Measurements from ENCODE around the gene PHACTR4.

The PHACTR4 gene

GRCh38 chr1:28436211-28436769 is 66.8 kb downstream of the PHACTR4 start:
- Histone ChIP-seq H2BK120ac (ENCODE audit: low read depth, low read length) (no peak overlapping the region), H3K79me2 (ENCODE audit: control insufficient read depth, insufficient read depth, low read length) (no peaks in the 10 kb centered on the region), H3K27me3 (ENCODE audit: insufficient read depth, low read length, poor library complexity) (no peaks in the 10 kb centered on the region), H3K27ac (ENCODE audit: low read depth, low read length) (no peak overlapping the region), H3K4me3 (ENCODE audit: low read length) (no peak overlapping the region), H3K18ac (ENCODE audit: low read length) (no peak overlapping the region), H3K23ac (ENCODE audit: low read length) (no peak overlapping the region), H2BK5ac (ENCODE audit: low read length) (no peak overlapping the region), H3K79me1 (ENCODE audit: low read length) (peaks cover 4% of the 10 kb centered on the region), H4K8ac (ENCODE audit: low read depth, low read length) (no peak overlapping the region), H3K4ac (ENCODE audit: low read depth, low read length) (no peak overlapping the region), H2BK15ac (replicated peaks; ENCODE audit: low read depth) (no peak overlapping the region), H3K9ac (ENCODE audit: low read length) (no peak overlapping the region), H3K36me3 (ENCODE audit: control insufficient read depth, insufficient read depth, low read length) (no peaks in the 10 kb centered on the region), H2AK5ac (ENCODE audit: low read length) (no peak overlapping the region), H3K4me1 (ENCODE audit: control insufficient read depth, low read depth, low read length) (peaks cover 6% of the 10 kb centered on the region), H3K4me2 (ENCODE audit: low read length) (no peak overlapping the region), H4K5ac (ENCODE audit: low read length) (no peak overlapping the region), H3K56ac (ENCODE audit: low read length) (no peak overlapping the region)
- DNase-seq: no peak
- no CpG with 5 or more reads among the region's 2 CpGs for WGBS (ENCODE audit: extremely low coverage, insufficient coverage, low lambda C conversion rate)

- no peak overlapping the region for H3K4me3 ChIP-seq (ENCODE audit: low read length)
Observed at GRCh38 chr1:28437264-28437923, 67.9 kb downstream of the PHACTR4 start.

GRCh38 chr1:28437924-28438699 is 68.6 kb downstream of the PHACTR4 start:
- Histone ChIP-seq H3K4me2 (ENCODE audit: low read length) (no peak overlapping the region), H2AK5ac (ENCODE audit: low read length) (no peak overlapping the region), H4K8ac (ENCODE audit: low read depth, low read length) (no peak overlapping the region), H3K18ac (ENCODE audit: low read length) (no peak overlapping the region), H2BK5ac (ENCODE audit: low read length) (no peak overlapping the region), H3K27ac (ENCODE audit: low read depth, low read length) (no peak overlapping the region), H3K9ac (ENCODE audit: low read length) (no peak overlapping the region), H3K4me3 (ENCODE audit: low read length) (no peak overlapping the region), H3K79me2 (ENCODE audit: control insufficient read depth, insufficient read depth, low read length) (no peaks in the 10 kb centered on the region), H3K36me3 (ENCODE audit: control insufficient read depth, insufficient read depth, low read length) (no peaks in the 10 kb centered on the region), H2BK15ac (replicated peaks; ENCODE audit: low read depth) (no peak overlapping the region), H3K23ac (ENCODE audit: low read length) (no peak overlapping the region), H2BK120ac (ENCODE audit: low read depth, low read length) (no peak overlapping the region), H3K79me1 (ENCODE audit: low read length) (peaks cover 4% of the 10 kb centered on the region), H3K4ac (ENCODE audit: low read depth, low read length) (no peak overlapping the region), H3K56ac (ENCODE audit: low read length) (no peak overlapping the region), H3K27me3 (ENCODE audit: insufficient read depth, low read length, poor library complexity) (no peaks in the 10 kb centered on the region), H4K5ac (ENCODE audit: low read length) (no peak overlapping the region), H3K4me1 (ENCODE audit: control insufficient read depth, low read depth, low read length) (peaks cover 6% of the 10 kb centered on the region)
- WGBS (ENCODE audit: extremely low coverage, insufficient coverage, low lambda C conversion rate): no CpG with 5 or more reads among the region's 10 CpGs
- peak; percentile 72 for DNase-seq

More at GRCh38 chr1:28437264-28437923, 67.9 kb downstream of the PHACTR4 start:
- Histone ChIP-seq H4K5ac (ENCODE audit: low read length) (no peak overlapping the region), H2BK15ac (replicated peaks; ENCODE audit: low read depth) (no peak overlapping the region), H3K4ac (ENCODE audit: low read depth, low read length) (no peak overlapping the region), H3K4me1 (ENCODE audit: control insufficient read depth, low read depth, low read length) (peaks cover 6% of the 10 kb centered on the region), H3K27me3 (ENCODE audit: insufficient read depth, low read length, poor library complexity) (no peaks in the 10 kb centered on the region), H3K18ac (ENCODE audit: low read length) (no peak overlapping the region), H3K27ac (ENCODE audit: low read depth, low read length) (no peak overlapping the region), H3K23ac (ENCODE audit: low read length) (no peak overlapping the region), H3K56ac (ENCODE audit: low read length) (no peak overlapping the region), H4K8ac (ENCODE audit: low read depth, low read length) (no peak overlapping the region), H3K79me2 (ENCODE audit: control insufficient read depth, insufficient read depth, low read length) (no peaks in the 10 kb centered on the region), H2BK5ac (ENCODE audit: low read length) (no peak overlapping the region), H3K4me2 (ENCODE audit: low read length) (no peak overlapping the region), H3K9ac (ENCODE audit: low read length) (no peak overlapping the region), H3K36me3 (ENCODE audit: control insufficient read depth, insufficient read depth, low read length) (no peaks in the 10 kb centered on the region), H2BK120ac (ENCODE audit: low read depth, low read length) (no peak overlapping the region), H2AK5ac (ENCODE audit: low read length) (no peak overlapping the region), H3K79me1 (ENCODE audit: low read length) (peaks cover 4% of the 10 kb centered on the region)
- DNase-seq: peak; percentile 50
- WGBS (ENCODE audit: extremely low coverage, insufficient coverage, low lambda C conversion rate): no CpG with 5 or more reads among the region's 3 CpGs

GRCh38 chr1:28439320-28439719 is 69.8 kb downstream of the PHACTR4 start:
- DNase-seq: no peak
- H4K8ac ChIP-seq (ENCODE audit: low read depth, low read length): no peak overlapping the region
- no peak overlapping the region for H3K18ac ChIP-seq (ENCODE audit: low read length)
- peaks cover 6% of the 10 kb centered on the region for H3K4me1 ChIP-seq (ENCODE audit: control insufficient read depth, low read depth, low read length)
- H2AK5ac ChIP-seq (ENCODE audit: low read length): no peak overlapping the region
- no peak overlapping the region for H3K9ac ChIP-seq (ENCODE audit: low read length)
- no peak overlapping the region for H3K4me3 ChIP-seq (ENCODE audit: low read length)
- no peak overlapping the region for H3K56ac ChIP-seq (ENCODE audit: low read length)
- no peaks in the 10 kb centered on the region for H3K36me3 ChIP-seq (ENCODE audit: control insufficient read depth, insufficient read depth, low read length)
- H3K4me2 ChIP-seq (ENCODE audit: low read length): no peak overlapping the region
- H3K27ac ChIP-seq (ENCODE audit: low read depth, low read length): no peak overlapping the region
- H2BK5ac ChIP-seq (ENCODE audit: low read length): no peak overlapping the region
- no peak overlapping the region for H3K23ac ChIP-seq (ENCODE audit: low read length)
- H3K79me1 ChIP-seq (ENCODE audit: low read length): peaks cover 4% of the 10 kb centered on the region
- H4K5ac ChIP-seq (ENCODE audit: low read length): no peak overlapping the region
- H2BK120ac ChIP-seq (ENCODE audit: low read depth, low read length): no peak overlapping the region
- no peaks in the 10 kb centered on the region for H3K79me2 ChIP-seq (ENCODE audit: control insufficient read depth, insufficient read depth, low read length)
- H3K4ac ChIP-seq (ENCODE audit: low read depth, low read length): no peak overlapping the region
- no peaks in the 10 kb centered on the region for H3K27me3 ChIP-seq (ENCODE audit: insufficient read depth, low read length, poor library complexity)
- no peak overlapping the region for H2BK15ac ChIP-seq (replicated peaks; ENCODE audit: low read depth)

- no peak overlapping the region for H4K8ac ChIP-seq (ENCODE audit: low read depth, low read length)
- H3K23ac ChIP-seq (ENCODE audit: low read length): no peak overlapping the region
- no peak overlapping the region for H3K9ac ChIP-seq (ENCODE audit: low read length)
- H3K4me3 ChIP-seq (ENCODE audit: low read length): no peak overlapping the region
- no peaks in the 10 kb centered on the region for H3K36me3 ChIP-seq (ENCODE audit: control insufficient read depth, insufficient read depth, low read length)
- H3K79me1 ChIP-seq (ENCODE audit: low read length): peaks cover 3% of the 10 kb centered on the region
- no peak for DNase-seq
- H2BK5ac ChIP-seq (ENCODE audit: low read length): no peak overlapping the region
- no peak overlapping the region for H3K18ac ChIP-seq (ENCODE audit: low read length)
- H2BK15ac ChIP-seq (replicated peaks; ENCODE audit: low read depth): no peak overlapping the region
- no peaks in the 10 kb centered on the region for H3K27me3 ChIP-seq (ENCODE audit: insufficient read depth, low read length, poor library complexity)
- no peak overlapping the region for H3K56ac ChIP-seq (ENCODE audit: low read length)
- WGBS (ENCODE audit: extremely low coverage, insufficient coverage, low lambda C conversion rate): no CpG with 5 or more reads among the region's 4 CpGs
- H3K4me1 ChIP-seq (ENCODE audit: control insufficient read depth, low read depth, low read length): peaks cover 6% of the 10 kb centered on the region
- H3K79me2 ChIP-seq (ENCODE audit: control insufficient read depth, insufficient read depth, low read length): no peaks in the 10 kb centered on the region
- no peak overlapping the region for H3K4ac ChIP-seq (ENCODE audit: low read depth, low read length)
- H3K27ac ChIP-seq (ENCODE audit: low read depth, low read length): no peak overlapping the region
- no peak overlapping the region for H2BK120ac ChIP-seq (ENCODE audit: low read depth, low read length)
- H2AK5ac ChIP-seq (ENCODE audit: low read length): no peak overlapping the region
- H3K4me2 ChIP-seq (ENCODE audit: low read length): no peak overlapping the region
- H4K5ac ChIP-seq (ENCODE audit: low read length): no peak overlapping the region
Observed at GRCh38 chr1:28441674-28442073, 72.1 kb downstream of the PHACTR4 start.
